ENCODE measurements around the gene ATR.

The ATR gene

DNA sequence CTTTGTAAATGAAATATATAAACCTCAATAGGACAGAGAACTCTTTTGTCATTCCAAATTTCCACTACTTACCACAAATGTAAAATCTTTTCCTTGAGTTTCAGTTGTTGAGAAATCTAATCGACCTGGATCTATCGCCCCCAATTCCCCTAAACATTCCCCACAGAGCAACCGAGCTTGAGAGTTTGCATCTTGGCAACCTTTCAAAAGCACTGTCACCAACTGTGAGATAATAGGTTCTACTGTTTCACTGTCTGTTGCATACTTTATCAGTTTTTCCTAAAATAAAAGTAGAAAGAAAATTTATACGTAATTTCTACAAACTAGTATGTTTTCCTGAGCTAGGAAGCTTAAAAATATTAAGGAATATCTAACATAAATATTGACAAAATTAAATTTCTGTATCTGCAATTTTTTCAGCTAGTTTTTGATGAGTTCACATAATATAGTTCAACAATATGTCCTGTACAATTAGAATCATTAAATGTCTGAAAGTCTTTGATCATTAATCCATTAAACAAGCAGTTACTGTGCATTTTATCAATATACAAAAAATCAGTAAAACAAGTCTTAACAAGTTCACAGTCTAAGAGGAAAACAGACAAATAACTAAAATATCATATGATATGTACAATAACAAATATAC is 54.5 kb downstream of the ATR start:
- DNase-seq (ENCODE audit: low read depth), result no peak

DNA sequence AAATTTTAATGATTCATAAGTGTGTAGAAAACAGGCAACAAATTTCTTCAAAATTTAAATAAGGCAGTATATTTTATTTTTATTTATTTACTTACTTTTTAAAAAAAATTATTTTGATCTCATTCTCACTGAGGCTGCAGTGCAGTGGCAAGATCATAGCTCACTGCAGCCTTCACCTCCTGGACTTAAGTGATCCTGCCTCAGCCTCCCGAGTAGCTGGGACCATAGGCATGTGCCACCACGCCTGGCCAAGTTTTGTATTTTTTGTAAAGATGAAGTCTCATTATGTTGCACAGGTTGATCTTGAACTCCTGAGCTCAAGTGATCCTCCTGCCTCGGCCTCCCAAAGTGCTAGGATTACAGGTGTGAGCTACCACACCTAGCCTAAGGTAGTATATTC is 69.5 kb downstream of the ATR start:
- no peak for DNase-seq (ENCODE audit: low read depth)

DNA sequence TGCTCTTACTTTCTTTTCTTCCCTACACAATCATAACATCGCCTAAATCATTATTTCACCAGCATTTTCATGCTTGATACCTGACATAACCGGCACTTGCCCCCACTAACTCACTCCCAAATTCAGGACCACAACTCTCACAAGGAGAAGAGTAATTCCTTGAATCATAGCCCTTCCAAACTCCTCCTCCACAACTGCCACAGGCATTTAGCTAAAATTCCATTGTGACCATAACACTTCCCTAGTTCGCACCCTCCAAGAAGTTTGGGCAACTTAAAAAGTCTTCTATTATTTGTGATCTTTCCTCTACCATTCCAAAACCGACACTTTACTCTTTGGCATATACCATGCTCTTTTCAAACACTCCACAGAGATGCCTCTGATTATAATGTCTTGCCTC is 71.3 kb downstream of the ATR start:
- no peak for DNase-seq (ENCODE audit: low read depth)

DNA sequence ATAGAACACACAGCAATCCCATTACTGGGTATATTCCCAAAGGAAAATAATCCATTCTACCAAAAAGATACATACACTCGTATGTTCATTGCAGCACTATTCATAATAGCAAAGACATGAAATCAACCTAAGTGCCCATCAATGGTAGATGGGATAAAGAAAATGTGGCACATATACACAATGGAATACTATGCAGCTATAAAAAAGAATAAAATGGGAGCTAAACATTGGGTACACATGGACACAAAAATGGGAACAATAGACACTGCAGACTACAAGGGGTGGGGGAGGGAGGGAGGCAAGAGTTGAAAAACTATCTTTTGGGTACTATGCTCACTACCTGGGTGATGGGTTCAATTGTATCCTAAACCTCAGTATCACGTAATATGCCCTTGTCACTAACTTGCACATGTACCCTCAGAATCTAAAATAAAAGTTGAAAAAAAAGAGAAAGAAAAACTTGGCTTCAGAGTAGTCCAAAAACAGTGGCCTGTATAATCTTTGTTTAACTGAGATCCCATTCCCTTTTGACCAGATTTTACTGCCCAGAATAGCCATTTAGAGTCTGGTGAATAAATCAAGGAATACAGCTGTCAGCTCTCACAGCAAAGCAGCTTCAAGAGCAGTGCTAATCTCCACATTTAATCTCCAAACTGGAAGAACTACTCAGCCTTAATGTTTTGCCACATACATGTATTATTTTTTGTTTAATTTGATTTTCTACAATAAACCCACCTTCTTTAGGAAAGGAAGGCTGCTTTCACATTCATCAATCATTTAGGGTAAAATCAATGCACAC is 76.1 kb downstream of the ATR start:
- DNase-seq (ENCODE audit: low read depth), result no peak

DNA sequence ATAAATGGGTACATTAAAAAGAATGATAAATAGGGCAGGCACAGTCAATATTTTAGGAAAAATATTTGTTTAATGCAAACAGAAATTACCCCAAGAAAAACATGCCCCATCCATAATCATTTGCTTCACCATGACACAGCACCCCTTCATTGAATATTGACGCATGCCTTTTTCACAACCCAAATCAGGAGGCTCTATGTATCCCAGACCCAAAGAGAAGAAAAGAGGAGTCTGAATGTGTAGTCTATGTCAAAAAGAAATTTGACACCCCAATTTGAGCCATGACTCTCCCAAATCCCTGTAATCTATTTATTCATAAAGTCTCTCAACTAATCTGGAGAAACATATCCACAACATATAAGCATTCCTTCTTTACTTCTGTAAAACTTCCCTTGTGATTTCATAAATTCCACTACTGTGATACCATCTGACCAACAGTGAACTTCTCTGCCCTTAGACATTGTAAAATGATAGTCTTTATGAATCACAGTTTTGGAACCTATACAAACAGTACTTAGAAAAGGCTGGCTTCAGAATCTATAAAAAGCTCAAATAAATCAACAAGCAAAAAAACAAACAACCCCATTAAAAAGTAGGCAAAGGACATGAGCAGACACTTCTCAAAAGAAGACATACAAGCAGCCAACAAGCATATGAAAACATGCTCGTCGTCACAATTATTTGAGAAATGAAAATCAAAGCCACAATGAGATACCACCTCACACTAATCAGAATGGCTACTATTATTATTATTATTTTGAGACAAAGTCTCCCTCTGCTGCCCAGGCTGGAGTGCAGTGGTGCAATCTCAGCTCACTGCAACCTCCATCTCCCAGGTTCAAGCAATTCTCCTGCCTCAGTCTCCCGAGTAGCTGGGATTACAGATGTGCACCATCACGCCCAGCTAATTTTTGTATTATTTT is 77.3 kb downstream of the ATR start:
- DNase-seq (ENCODE audit: low read depth), result peak; percentile 80

DNA sequence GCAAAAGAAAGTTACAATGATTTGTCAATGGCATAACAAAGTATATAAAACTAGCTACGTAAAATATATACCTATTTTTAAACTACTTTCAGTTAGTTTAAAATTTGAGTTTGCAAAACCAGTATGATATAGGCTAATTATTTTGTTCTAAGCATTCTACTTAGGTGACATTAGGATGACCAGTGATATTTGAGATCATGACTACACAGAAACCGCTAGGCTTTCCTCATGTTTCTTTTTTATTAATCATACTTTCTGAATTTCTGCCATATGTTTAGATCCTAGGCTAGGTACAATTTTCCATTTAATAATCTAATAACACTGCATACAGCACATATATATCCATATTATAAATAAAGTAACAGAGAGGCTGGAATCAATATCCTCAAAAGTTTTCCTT is 78.3 kb downstream of the ATR start:
- DNase-seq (ENCODE audit: low read depth), result no peak

DNA sequence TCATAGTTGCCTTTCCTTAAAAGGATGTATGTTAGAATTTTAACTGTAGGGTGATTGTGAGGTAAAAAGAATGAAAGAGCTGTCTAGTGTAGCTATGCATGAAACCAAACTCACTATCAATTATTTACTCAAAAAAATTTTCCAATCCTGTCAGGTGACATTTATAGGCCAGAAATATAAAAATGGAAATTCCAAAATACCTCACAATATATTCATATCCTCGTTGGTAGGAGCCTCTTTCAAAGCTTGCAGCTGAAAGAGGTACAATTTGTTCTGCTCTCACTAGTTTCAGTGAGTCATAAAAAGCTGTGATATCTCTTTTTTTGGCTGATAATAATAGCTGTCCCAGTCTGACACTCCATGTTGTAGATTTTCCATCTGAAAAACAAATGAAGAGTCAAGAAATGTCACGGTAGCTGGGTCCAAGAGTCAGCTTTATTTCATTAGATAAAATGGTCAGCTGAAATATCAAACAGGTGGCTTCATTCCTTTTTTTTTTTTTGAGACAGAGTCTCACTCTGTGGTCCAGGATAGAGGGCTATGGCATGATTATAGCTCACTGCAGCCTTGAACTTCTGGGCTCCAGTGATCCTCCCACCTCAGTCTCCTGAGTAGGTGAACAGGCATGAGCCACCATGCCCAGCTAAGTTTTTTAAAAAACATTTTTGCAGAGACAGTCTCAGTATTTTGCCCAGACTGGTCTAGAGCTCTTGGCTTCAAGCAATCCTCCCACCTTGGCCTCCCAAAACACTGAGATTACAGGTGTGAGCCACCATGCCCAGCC is 79.9 kb downstream of the ATR start:
- DNase-seq (ENCODE audit: low read depth), result peak; percentile 37

DNA sequence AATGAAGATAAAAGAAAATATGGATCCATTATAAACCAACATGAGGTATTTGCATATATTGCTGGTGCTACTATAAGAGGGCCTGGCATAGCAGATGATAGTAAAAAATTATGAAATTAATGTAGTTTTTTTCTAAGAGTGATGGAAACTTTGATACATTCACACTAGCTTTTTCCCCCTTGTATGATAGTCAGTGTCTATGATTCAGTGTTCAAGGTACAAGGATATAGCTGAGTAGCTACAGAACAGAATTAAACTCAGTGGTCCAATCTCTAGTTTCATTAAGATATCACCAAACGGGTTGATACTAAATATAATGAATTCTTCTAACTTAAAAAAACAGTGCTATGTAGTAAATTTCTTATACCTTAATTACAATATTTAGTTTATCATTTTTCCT is 80.8 kb downstream of the ATR start:
- no peak for DNase-seq (ENCODE audit: low read depth)

DNA sequence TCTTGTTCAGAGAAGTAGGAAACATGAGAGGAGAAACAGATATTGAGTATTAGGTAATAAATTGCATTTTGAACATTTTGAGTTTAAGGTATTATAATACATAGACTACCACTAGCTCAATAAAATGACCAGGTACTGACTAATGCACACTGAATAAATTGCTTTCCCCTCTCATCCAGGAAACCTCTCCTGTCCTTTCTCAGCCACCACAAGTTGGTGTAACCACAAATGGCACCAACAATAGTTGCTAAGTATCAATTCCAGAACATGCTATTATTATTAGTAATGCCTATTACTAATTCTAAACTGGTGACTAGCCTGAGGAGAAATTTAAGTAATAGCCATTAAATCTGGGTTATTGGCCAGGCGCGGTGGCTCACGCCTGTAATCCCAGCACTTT is 83.4 kb downstream of the ATR start:
- DNase-seq (ENCODE audit: low read depth), result no peak

DNA sequence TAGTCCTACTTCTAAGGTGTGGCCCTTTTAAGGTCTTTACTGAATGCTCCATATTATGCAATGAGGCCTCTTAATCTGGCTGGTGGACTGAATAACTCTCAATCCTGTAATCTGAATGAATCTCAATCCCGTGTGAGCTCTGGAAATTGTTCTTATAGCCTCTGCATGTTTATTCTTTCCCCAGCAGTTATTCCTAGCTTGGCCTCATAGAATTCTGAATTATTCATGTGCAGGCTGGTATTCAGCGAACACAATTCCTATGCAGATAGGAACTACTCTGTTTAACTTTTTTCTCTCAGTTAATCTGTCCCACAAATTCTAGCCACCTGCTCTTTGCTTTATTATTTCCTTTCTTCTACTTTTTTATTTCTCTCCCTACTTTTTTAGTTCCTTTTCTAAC is 86.3 kb downstream of the ATR start:
- DNase-seq (ENCODE audit: low read depth), result no peak

DNA sequence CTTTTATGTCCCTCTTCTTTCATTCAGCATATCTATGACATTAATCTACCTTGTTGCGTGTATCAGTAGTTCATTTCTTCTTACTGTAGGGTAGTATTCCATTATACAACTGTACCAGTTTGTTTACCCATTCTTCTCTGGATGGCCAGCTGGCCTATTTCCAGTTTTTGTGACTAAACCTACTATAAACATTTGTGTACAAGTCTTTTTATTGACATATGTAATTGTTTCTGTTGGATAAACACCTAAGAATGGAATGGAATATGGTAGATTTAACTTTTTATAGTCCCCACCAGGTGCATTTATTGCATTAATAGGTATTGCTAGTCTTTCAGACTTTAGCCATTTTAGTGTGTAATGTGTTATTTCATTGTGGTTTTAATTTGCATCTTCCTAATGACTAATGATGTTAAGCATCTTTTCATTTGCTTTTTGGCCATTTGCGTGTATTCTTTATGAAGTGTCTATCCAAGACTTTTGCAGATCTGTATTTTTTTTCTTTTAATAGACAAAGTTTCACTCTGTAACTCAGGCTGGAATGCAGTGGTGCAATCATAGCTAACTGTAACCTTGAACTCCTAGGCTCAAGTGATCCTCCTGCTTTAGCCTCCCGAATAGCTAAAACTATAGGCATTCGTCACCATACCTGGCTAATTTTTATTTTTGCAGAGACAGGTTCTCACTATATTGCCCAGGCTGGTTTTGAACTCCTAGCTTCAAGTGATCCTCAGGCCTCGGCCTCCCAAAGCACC is 88.8 kb downstream of the ATR start:
- DNase-seq (ENCODE audit: low read depth), result no peak

DNA sequence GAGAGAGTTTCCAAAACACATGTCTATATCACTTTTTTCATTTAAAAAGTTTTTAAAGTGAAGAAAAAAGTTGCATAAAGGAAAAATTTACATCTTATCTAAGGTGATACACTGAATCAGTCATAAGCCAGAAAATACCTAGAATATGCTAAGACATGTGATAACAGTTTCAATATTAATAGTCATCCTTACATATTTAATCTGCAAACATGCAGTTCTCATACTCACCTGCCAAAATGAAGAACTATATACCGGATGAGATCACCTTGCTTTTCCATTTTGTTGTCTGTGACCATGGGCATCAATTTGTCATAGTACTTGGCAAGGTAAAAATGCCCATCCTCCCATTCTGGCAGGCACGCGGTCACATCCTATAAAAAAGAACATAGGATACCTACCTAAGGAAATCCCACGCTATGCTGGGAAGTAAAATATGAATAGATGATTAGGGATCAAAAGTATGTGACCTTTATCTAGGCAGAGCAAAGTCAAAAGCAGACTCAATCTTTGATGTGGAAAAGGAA is 93.6 kb downstream of the ATR start:
- DNase-seq (ENCODE audit: low read depth), result no peak

DNA sequence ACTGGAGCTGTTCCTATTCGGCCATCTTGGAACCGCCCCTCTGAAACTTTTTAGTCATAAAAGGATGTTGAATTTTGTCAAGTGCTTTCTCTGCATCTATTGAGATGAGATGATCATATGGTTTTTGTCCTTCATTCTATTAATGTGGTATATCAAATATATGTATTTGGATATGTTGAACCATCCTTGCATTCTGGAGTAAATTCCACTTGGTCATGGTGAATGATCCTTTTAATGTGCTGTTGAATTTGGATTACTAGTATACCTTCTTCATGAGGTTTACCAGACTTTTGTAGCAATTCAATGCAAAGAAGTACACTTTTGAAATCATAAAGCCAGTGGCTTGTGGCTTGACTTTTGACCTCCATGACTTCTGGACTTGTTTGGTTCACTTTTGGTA is 97.3 kb downstream of the ATR start:
- no peak for DNase-seq (ENCODE audit: low read depth)

DNA sequence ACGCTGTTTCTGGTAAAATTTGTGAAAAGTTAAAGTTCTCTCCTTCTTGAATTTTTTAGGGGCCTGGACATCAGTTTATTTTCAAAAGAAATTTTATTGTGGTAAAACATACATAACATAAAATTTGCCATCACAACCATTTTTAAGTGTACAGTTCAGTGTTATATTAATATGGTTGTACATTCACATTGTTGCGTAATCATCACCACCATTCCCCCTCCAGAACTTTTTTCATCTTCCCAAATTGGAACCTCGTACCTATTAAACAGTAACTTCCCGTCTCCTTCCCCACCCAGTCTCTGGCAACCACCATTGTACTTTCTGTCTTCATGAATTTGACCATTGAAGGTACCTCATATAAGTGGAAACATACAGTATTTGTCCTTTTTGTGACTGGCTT is 107.7 kb downstream of the ATR start:
- DNase-seq (ENCODE audit: low read depth), result no peak

DNA sequence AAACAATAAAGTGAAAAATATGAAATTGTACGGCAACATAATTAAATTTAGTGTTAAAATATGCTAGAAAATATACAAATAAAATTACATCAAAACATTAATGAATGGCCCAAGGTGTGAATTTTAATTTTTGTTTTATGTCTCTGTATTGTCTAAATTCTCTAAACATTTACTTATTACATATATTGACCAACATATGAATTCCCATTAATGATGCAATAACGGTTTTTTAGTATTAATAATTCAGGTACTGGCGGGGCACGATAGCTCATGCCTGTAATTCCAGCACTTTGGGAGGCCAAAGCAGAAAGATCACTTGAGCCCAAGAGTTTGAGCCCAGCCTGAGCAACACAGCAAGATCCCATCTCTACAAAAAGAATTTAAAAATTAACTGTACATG is 110.1 kb downstream of the ATR start:
- DNase-seq (ENCODE audit: low read depth), result no peak

DNA sequence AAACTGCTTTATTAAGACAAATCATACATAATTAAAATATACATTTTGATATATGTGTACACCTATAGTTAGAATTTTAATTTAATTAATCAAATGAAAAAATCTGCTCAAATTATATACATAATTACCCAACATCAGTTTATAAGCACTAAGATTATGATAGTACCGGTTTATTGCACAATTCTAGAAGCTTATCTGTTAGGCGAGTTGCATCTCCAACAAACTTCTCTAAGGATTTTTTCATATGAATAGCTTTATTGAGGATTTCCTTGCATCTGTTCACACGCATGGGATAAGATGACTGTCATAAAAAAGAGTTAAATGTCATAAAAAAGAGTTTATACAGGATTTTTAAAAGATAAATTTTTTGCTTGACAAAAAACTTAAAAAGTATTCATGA is 110.8 kb downstream of the ATR start:
- DNase-seq (ENCODE audit: low read depth), result no peak

DNA sequence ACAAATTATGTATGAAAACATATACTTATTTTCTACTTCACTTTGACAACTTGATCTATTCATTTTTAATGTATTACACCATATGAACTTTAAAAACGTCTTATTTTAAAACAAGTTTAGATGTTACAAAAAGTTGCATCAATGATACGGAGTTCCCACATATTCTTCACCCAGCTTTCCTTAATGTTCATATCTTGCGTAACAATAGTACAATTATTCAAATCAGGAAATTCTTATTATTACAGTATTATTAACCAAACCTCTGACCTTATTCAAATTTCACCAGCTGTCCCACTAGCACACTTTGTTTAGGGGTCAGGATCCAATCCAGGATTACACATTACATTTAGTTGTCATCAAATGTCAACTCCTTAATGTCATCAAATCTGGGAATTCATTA is 117.8 kb downstream of the ATR start:
- DNase-seq (ENCODE audit: low read depth), result no peak

DNA sequence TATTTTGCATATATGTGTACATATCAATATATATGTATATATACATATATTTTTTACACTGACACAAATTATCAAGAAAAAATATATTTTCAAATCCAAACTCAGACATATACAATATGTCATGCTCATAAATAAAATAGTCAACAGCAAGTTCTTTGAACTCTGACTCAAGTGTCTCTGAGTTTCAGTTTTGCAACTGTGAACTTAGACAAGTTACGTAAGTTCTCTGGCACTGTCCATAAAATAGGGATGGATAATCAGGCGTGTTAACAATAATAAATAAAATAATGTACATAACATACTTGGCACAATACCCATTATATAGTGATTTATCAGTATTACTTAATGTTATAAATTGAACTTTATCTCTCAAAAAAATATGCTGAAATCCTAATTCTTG is 118.6 kb downstream of the ATR start:
- no peak for DNase-seq (ENCODE audit: low read depth)

DNA sequence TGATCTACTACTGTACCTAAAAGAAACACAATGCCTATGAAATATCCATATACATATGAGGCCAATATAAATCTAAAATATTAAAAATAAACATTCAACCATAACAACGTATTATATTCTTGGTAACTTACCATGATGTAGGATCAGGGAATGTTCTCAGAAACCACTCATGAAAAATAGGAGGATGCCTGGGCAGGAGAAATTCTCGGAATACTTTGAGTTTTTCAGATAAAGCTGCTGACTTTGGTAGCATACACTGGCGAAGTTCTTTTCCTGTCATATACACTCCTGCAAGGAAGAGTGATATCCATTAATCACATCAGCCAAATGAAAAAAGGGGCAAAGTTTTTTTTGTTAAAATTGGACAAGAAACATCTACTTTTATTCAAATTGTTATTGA is 119.4 kb downstream of the ATR start:
- DNase-seq (ENCODE audit: low read depth), result no peak

DNA sequence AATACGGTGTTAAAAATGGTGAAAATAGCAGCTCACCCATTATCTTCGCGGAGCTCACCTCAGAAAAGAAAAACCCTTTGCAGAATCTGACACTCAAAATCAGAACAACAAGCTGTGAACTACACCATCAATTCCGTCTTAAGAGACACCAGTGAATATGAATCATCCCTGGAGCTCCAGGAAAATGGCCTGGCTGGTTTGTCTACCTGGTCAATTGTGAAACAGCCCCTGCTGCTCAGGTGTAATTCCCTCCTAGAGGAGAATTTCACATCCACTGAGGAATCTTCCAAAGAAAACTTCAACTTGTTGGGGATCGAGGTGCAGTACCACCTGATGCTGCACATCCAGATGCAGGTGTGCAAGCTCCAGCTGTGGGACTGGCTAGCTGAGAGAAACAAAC is 127.7 kb downstream of the ATR start:
- no peak for DNase-seq (ENCODE audit: low read depth)

DNA sequence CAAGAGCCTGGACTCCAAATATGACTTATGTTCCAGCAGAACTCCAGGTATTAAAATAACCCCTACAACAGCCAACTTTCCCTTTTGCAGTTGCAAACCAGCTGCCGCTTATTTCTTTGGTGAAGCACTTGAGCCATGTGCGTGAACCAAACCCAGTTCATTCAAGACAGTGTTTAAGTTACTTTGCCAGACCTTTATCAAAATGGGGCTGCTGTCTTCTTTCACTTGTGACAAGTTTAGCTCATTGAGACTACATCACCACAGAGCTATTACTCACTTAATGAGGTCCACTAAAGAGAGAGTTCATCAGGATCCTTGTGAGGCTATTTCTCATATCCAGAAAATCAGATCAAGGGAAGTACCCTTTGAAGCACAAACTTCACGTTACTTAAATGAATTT is 128.3 kb downstream of the ATR start:
- DNase-seq (ENCODE audit: low read depth), result no peak
